NCI-H2107 treated with DMSO at 0.1 percent for 48 hours (cell line): Measurements from ENCODE around the gene GBP5.
"Not testable (repeated sequence)": the region's sequence is repeated elsewhere in the genome, so short reads cannot be mapped to it uniquely, and the experiment has no call there.

ENCODE experiments used
- DNase-seq: peaks from one replicate; lab custom pipeline; 2025; ENCODE audit not compliant: unreplicated experiment; lab: John Stamatoyannopoulos, UW

The GBP5 gene

GRCh38 chr1:89272269-89273041 is at the start of gene GBP5:
Gene GBP5 (minus strand): TSS chr1:89272860. CDS start chr1:89269555, 3,305 bp downstream.
- not testable (repeated sequence) for DNase-seq

GRCh38 chr1:89322402-89322801 is 49.7 kb upstream of the GBP5 start:
- DNase-seq = no peak

GRCh38 chr1:89312572-89312971 is 39.9 kb upstream of the GBP5 start:
- no peak for DNase-seq

- no peak for DNase-seq
These were observed 39.1 kb upstream of the GBP5 start for GRCh38 chr1:89311757-89312156.

- no peak for DNase-seq
These were observed 38.3 kb upstream of the GBP5 start for GRCh38 chr1:89310976-89311375.

- no peak for DNase-seq
These were observed 37.8 kb upstream of the GBP5 start for GRCh38 chr1:89310505-89310904.

- no peak for DNase-seq
These were observed 37.2 kb upstream of the GBP5 start for GRCh38 chr1:89309828-89310227.

- DNase-seq = no peak
These were observed 33.6 kb upstream of the GBP5 start for GRCh38 chr1:89306273-89306672.

- DNase-seq = no peak
These were observed 32.8 kb upstream of the GBP5 start for GRCh38 chr1:89305493-89305892.

- no peak for DNase-seq
These were observed 32.0 kb upstream of the GBP5 start for GRCh38 chr1:89304572-89305230.

GRCh38 chr1:89302697-89303332 is 30.2 kb upstream of the GBP5 start:
- no peak for DNase-seq

- DNase-seq = not testable (repeated sequence)
These were observed 27.2 kb upstream of the GBP5 start for GRCh38 chr1:89299739-89300463.

- DNase-seq = no peak
These were observed 25.8 kb upstream of the GBP5 start for GRCh38 chr1:89298461-89298860.

- no peak for DNase-seq
These were observed 22.5 kb upstream of the GBP5 start for GRCh38 chr1:89295187-89295586.

- no peak for DNase-seq
These were observed 18.6 kb upstream of the GBP5 start for GRCh38 chr1:89291276-89291675.

GRCh38 chr1:89288051-89288340 is 15.3 kb upstream of the GBP5 start:
- DNase-seq = no peak

GRCh38 chr1:89287181-89288050 is 14.8 kb upstream of the GBP5 start:
- DNase-seq = no peak

GRCh38 chr1:89286549-89287180 is 14.0 kb upstream of the GBP5 start:
- no peak for DNase-seq

- no peak for DNase-seq
These were observed 13.2 kb upstream of the GBP5 start for GRCh38 chr1:89285745-89286380.
